ENCODE data around the gene DGKH. TPM values are rescaled to one million over a fixed set of nuclear protein-coding genes. Genes with fewer than 3 reads are reported as not detected.

The DGKH gene
- total RNA-seq, 4 donors from 2014 or later: 18.6 to 32.5 (median 19.6) TPM

- no peak for ATAC-seq
- Histone ChIP-seq H3K4me1 (peaks cover 0 to 7% (median 0%) of the 10 kb centered on the region in 3 donors), H3K9me3 (no peaks in the 10 kb centered on the region), H3K36me3 (peaks cover 0 to 14% of the 10 kb centered on the region in 2 donors), H3K27me3 (no peaks in the 10 kb centered on the region), H3K4me3 (no peak overlapping the region), H3K27ac (no peak overlapping the region)
- 91 to 93% methylated on average over 2 of the region's 2 CpGs for WGBS, 2 donors (ENCODE audit: low coverage in 1 of 2)
- TF ChIP-seq EP300 (IDR thresholded peaks at IDR 0.05) (no peak), POLR2AphosphoS5 (IDR thresholded peaks at IDR 0.05) (no peak), POLR2A (IDR thresholded peaks at IDR 0.05) (no peak)
- TF ChIP-seq, protein P1, sequence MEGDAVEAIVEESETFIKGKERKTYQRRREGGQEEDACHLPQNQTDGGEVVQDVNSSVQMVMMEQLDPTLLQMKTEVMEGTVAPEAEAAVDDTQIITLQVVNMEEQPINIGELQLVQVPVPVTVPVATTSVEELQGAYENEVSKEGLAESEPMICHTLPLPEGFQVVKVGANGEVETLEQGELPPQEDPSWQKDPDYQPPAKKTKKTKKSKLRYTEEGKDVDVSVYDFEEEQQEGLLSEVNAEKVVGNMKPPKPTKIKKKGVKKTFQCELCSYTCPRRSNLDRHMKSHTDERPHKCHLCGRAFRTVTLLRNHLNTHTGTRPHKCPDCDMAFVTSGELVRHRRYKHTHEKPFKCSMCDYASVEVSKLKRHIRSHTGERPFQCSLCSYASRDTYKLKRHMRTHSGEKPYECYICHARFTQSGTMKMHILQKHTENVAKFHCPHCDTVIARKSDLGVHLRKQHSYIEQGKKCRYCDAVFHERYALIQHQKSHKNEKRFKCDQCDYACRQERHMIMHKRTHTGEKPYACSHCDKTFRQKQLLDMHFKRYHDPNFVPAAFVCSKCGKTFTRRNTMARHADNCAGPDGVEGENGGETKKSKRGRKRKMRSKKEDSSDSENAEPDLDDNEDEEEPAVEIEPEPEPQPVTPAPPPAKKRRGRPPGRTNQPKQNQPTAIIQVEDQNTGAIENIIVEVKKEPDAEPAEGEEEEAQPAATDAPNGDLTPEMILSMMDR (IDR thresholded peaks at IDR 0.05): no peak
Measured at GRCh38 chr13:42123600-42123999, 75.2 kb downstream of the DGKH start.

GRCh38 chr13:42125046-42125445, 76.6 kb downstream of the DGKH start:
- TF ChIP-seq POLR2AphosphoS5 (IDR thresholded peaks at IDR 0.05) (no peak), EP300 (IDR thresholded peaks at IDR 0.05) (no peak), POLR2A (IDR thresholded peaks at IDR 0.05) (no peak)
- TF ChIP-seq, protein P1 (IDR thresholded peaks at IDR 0.05): no peak
- H3K27me3 ChIP-seq: no peaks in the 10 kb centered on the region
- H3K4me3 ChIP-seq: no peak overlapping the region
- no peak for ATAC-seq
- no peak overlapping the region for H3K27ac ChIP-seq
- 80 to 94% methylated on average over 2 of the region's 2 CpGs for WGBS, 2 donors (ENCODE audit: low coverage in 1 of 2)
- H3K9me3 ChIP-seq: no peaks in the 10 kb centered on the region
- H3K36me3 ChIP-seq: peaks cover 0 to 28% of the 10 kb centered on the region in 2 donors
- peaks cover 0 to 7% (median 0%) of the 10 kb centered on the region in 3 donors for H3K4me1 ChIP-seq

GRCh38 chr13:42127047-42127446, 78.6 kb downstream of the DGKH start:
- peaks cover 0 to 43% of the 10 kb centered on the region in 2 donors for H3K36me3 ChIP-seq
- WGBS, 2 donors (ENCODE audit: low coverage in 1 of 2): 97% methylated on average over 3 of the region's 3 CpGs
- H3K27me3 ChIP-seq: no peaks in the 10 kb centered on the region
- no peak overlapping the region for H3K4me3 ChIP-seq
- peaks cover 0 to 7% (median 0%) of the 10 kb centered on the region in 3 donors for H3K4me1 ChIP-seq
- H3K27ac ChIP-seq: no peak overlapping the region
- TF ChIP-seq POLR2A (IDR thresholded peaks at IDR 0.05) (no peak), POLR2AphosphoS5 (IDR thresholded peaks at IDR 0.05) (no peak), EP300 (IDR thresholded peaks at IDR 0.05) (no peak)
- TF ChIP-seq, protein P1 (IDR thresholded peaks at IDR 0.05): no peak
- ATAC-seq: no peak
- no peaks in the 10 kb centered on the region for H3K9me3 ChIP-seq

DNA sequence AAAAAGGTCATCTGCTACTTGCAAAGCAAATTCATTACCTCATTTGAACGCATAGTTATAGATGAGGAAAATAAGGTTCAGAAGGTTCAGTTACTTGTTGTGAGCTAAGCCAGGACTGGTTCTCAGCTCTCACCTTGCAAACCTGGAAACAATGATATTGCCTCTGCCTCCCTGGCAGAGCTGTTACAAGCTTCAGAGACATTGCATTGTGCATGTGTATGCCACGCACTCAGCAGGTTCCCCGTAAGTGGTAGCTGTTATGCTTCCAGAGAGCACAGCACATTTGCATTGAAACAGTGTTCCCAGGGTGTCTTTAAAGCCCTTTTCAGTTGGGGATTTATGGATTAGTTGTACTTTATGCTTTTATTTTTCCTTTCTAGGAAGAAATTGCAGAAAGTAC, 80.6 kb downstream of the DGKH start:
- H3K9me3 ChIP-seq: no peaks in the 10 kb centered on the region
- ATAC-seq: no peak
- H3K4me1 ChIP-seq: peaks cover 0 to 7% (median 0%) of the 10 kb centered on the region in 3 donors
- TF ChIP-seq EP300 (IDR thresholded peaks at IDR 0.05) (no peak), POLR2AphosphoS5 (IDR thresholded peaks at IDR 0.05) (no peak), POLR2A (IDR thresholded peaks at IDR 0.05) (no peak)
- TF ChIP-seq, protein P1 (IDR thresholded peaks at IDR 0.05): no peak
- WGBS, 2 donors (ENCODE audit: low coverage in 1 of 2): 68 to 71% methylated on average over 2 to 3 of the region's 3 CpGs
- H3K4me3 ChIP-seq: no peak overlapping the region
- H3K27ac ChIP-seq: no peak overlapping the region
- H3K27me3 ChIP-seq: no peaks in the 10 kb centered on the region
- peaks cover 0 to 50% of the 10 kb centered on the region in 2 donors for H3K36me3 ChIP-seq

- Histone ChIP-seq H3K4me1 (no peaks in the 10 kb centered on the region), H3K4me3 (no peak overlapping the region), H3K9me3 (no peaks in the 10 kb centered on the region), H3K27ac (no peak overlapping the region), H3K36me3 (peaks cover 0 to 21% of the 10 kb centered on the region in 2 donors), H3K27me3 (no peaks in the 10 kb centered on the region)
- 77 to 83% methylated on average over 3 of the region's 3 CpGs for WGBS, 2 donors (ENCODE audit: low coverage in 1 of 2)
- no peak for TF ChIP-seq EP300 (IDR thresholded peaks at IDR 0.05)
- no peak for TF ChIP-seq POLR2AphosphoS5 (IDR thresholded peaks at IDR 0.05)
- no peak for TF ChIP-seq POLR2A (IDR thresholded peaks at IDR 0.05)
- TF ChIP-seq, protein P1 (IDR thresholded peaks at IDR 0.05): no peak
- no peak for ATAC-seq
Measured at GRCh38 chr13:42136518-42136917, 88.1 kb downstream of the DGKH start.

All from gastroesophageal sphincter (tissue), 4 donors.